ENCODE data around the gene PIKFYVE.

- TF ChIP-seq ZNF404 (tag by site-specific recombination; IDR thresholded peaks at IDR 0.05) (no peak), CTCF (tag by site-specific recombination; IDR thresholded peaks at IDR 0.05) (no peak), ZNF274 (IDR thresholded peaks at IDR 0.05; ENCODE audit: low read length) (no peak), ZNF274 (tag by site-specific recombination; IDR thresholded peaks at IDR 0.05; ENCODE audit: borderline replicate concordance) (no peak), BCL11A (tag by site-specific recombination; IDR thresholded peaks at IDR 0.05; ENCODE audit: low read depth) (no peak), KLF17 (tag by site-specific recombination; IDR thresholded peaks at IDR 0.05) (no peak), ATF2 (tag by site-specific recombination; IDR thresholded peaks at IDR 0.05; ENCODE audit: low read depth) (no peak), ZBTB20 (tag by site-specific recombination; IDR thresholded peaks at IDR 0.05) (no peak), ZNF639 (tag by site-specific recombination; IDR thresholded peaks at IDR 0.05) (no peak), PBX3 (CRISPR knock-in tag; IDR thresholded peaks at IDR 0.05) (no peak), PRDM6 (tag by site-specific recombination; IDR thresholded peaks at IDR 0.05) (no peak), ZNF239 (tag by site-specific recombination; IDR thresholded peaks at IDR 0.05) (no peak), ZNF214 (tag by site-specific recombination; IDR thresholded peaks at IDR 0.05; ENCODE audit: borderline replicate concordance) (no peak), ZNF416 (tag by site-specific recombination; IDR thresholded peaks at IDR 0.05) (no peak)
Observed at GRCh38 chr2:208350610-208351009, 84.6 kb downstream of the PIKFYVE start.
